HG02840 (cell line): ENCODE results near the gene TUBB1.

Experiments
- ATAC-seq: cut with Tn5 transposase; IDR thresholded peaks from one replicate; pipeline ENCODE4 v1.9.1; 2021; ENCODE audit warnings: mild to moderate bottlenecking, moderate library complexity, moderate number of reproducible peaks; ENCODE audit not compliant: unreplicated experiment, low FRiP score

The TUBB1 gene

GRCh38 chr20:58988565-58988882, 30.7 kb upstream of the TUBB1 start:
- no peak for ATAC-seq

- no peak for ATAC-seq
Measured at GRCh38 chr20:58989196-58989595, 30.0 kb upstream of the TUBB1 start.

GRCh38 chr20:58990651-58991445, 28.4 kb upstream of the TUBB1 start:
- no peak for ATAC-seq

DNA sequence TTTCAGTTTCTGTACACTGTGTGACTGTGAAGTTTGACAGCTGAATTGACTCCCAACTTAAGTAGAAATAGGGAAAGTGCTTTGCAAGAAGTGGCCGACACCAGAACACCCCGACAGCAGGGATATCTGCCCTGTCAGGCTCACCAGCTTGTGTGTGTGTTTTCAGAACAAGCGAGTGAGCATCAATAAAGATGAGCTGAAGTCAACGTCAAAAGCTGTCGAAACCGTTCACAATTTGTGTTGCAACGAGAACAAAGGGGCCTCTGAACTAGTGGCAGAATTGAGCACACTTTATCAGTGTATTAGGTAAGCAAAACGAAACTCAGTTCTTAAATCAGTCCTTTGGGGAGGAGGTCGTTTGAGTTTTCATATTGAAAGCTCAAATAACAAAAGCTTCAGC, 27.5 kb upstream of the TUBB1 start:
- ATAC-seq, result no peak

DNA sequence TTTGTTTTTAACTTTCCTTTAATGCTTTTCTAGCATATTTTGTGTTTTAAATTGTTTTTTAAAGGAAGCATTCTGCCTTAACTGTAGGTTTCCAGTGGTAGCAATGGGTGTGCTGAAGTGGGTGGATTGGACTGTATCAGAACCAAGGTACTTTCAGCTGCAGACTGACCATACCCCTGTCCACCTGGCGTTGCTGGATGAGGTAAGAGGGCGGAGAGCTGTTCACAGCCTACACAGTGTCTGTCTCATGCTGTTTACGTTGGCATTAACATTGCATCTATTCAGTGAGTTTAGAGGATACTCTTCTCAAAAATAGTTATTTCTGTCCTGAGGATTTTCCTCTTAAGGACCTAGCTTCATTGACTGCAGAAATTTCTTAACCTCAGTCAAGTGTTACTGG, 26.3 kb upstream of the TUBB1 start:
- ATAC-seq, result no peak

GRCh38 chr20:58993332-58994248, 25.6 kb upstream of the TUBB1 start:
- no peak for ATAC-seq

GRCh38 chr20:58994390-58995159, 24.7 kb upstream of the TUBB1 start:
- ATAC-seq, result no peak

DNA sequence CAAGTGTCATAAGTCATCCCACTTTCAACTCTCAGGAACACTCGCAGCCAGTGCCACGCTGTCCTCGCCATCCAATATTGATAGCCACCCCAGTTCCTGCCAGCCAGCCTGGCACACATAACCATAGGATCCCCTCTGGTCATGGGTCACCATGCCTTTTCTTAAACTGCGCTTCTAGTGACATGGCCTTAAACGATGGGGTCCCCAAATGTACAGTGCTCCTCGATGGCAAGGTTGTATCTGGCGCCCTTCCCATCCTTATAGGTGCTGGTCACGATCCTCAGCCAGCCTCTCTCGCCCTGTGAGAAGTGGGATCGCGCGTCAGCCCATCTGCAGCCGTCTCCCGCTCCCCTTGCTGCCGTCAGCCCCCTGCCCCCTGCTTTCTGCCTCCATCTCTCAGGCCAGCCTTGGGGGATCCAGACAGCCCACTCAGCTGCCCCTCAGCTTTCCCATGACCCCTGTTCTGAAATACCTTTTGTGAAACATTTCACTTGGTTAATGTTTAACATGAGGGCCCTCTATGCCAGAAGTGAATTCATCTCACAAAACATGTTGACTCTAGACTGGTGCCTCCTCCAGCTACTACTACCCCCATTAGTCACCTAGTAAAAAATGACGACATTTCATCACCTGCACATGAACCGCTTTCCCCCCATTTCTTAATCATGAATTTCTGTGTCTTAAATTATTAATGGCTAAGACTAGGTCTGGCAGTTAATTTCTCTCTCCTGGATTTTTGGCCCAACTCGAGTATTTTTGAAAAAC, 23.6 kb upstream of the TUBB1 start:
- ATAC-seq, result no peak

- no peak for ATAC-seq
Measured at GRCh38 chr20:58996226-58996611, 23.0 kb upstream of the TUBB1 start.

- ATAC-seq, result no peak
Measured at GRCh38 chr20:58997141-58997770, 22.0 kb upstream of the TUBB1 start.

GRCh38 chr20:58998656-58999055, 20.6 kb upstream of the TUBB1 start:
- no peak for ATAC-seq

- ATAC-seq, result no peak
Measured at GRCh38 chr20:59000326-59000725, 18.9 kb upstream of the TUBB1 start.

DNA sequence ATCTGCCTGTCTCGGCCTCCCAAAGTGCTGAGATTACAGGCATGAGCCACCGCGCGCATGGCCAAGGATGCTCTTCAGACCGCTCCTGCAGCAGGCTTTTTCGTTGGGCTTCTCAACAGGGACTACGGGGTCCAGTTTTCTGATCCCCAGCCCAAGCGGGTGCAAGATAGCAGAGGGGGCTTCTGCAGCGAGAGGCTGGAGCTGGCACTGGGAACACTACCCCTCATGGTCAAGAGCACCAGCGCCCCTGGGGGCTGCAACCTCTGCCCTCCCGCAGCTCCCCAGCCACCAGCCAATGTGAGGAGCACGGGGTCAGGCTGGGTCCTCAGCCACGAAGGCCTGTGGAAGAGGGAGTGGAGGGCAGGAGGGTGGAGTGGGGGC, 18.2 kb upstream of the TUBB1 start:
- no peak for ATAC-seq

- no peak for ATAC-seq
Measured at GRCh38 chr20:59001449-59002171, 17.6 kb upstream of the TUBB1 start.

DNA sequence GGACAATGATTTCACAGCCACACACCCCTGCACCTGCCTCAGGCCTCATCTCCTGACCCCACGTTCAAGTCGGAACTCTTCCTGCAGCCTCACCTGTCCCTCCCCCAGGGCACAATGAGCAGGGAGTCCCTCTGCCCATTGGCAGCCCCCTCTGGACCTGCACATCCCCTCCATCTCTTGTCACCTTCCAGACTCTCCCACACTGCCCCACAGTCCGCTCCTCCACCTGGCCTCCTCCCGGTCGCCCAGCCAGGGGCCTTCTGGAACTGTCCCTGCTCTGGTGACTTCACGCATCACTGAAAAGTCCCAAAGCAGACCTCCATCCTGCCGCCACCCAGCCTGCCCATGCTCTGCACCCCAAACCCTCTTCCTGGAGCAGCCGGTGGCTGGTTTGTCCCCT, 16.8 kb upstream of the TUBB1 start:
- no peak for ATAC-seq

GRCh38 chr20:59002874-59003399, 16.3 kb upstream of the TUBB1 start:
- ATAC-seq, result no peak

GRCh38 chr20:59003836-59004492, 15.3 kb upstream of the TUBB1 start:
- ATAC-seq, result no peak

DNA sequence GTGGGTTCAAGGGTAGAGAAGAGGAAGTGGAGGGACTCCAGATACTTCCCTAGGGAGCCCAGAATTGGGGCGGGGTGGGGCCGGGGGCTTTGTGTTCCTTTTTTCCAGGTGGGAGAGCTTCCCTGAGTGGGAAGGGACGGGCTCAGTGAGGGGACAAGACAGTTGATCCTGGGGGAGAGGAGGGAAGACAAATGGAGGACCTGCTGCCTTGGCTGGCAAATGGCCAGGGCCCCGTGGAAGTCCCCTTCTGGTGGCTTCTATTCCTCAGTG, 14.8 kb upstream of the TUBB1 start:
- ATAC-seq, result no peak
